SK-N-SH treated with all-trans-retinoic acid at 6 μM for 48 hours (cell line): ENCODE results near the gene FAM236A.
"Not testable (repeated sequence)": the region's sequence is repeated elsewhere in the genome, so short reads cannot be mapped to it uniquely, and the experiment has no call there.

Source experiments
- ESRRG ChIP-seq: fragments of 250-450 bp; sonication (Bioruptor Pico); IDR thresholded peaks from 2 replicates; pipeline ENCODE4 v1.6.1; 2021; ENCODE audit warnings: mild to moderate bottlenecking
- ISL1 ChIP-seq: fragments of 250-450 bp; sonication (Bioruptor Pico); IDR thresholded peaks from 2 replicates; pipeline ENCODE4 v2.1.2; 2022; ENCODE audit warnings: mild to moderate bottlenecking, moderate library complexity
- PPARA ChIP-seq: fragments of 250-450 bp; sonication (Bioruptor Pico); IDR thresholded peaks from 2 replicates; pipeline ENCODE4 v1.5.0; 2020; ENCODE audit warnings: mild to moderate bottlenecking, borderline replicate concordance
- RARB ChIP-seq: fragments of 250-450 bp; sonication (Bioruptor Pico); IDR thresholded peaks from 2 replicates; pipeline ENCODE4 v1.8.0; 2021; ENCODE audit warnings: mild to moderate bottlenecking, moderate library complexity
- TCF4 ChIP-seq: fragments of 250-450 bp; sonication (Bioruptor Pico); IDR thresholded peaks from 2 replicates; pipeline ENCODE4 v1.8.0; 2021; ENCODE audit warnings: mild to moderate bottlenecking, moderate library complexity, borderline replicate concordance
- TOX ChIP-seq: fragments of 250-450 bp; sonication (Bioruptor Pico); IDR thresholded peaks from 2 replicates; pipeline ENCODE4 v1.8.0; 2021; ENCODE audit warnings: mild to moderate bottlenecking, moderate library complexity, borderline replicate concordance
- ZNF8 ChIP-seq: fragments of 450-650 bp; formaldehyde crosslinking; IDR thresholded peaks from 2 replicates; pipeline ENCODE4 v1.5.0; 2020; ENCODE audit warnings: mild to moderate bottlenecking, moderate library complexity

GRCh38 chrX:72974885-72975284 lies 36.9 kb downstream of the FAM236A start:
- TF ChIP-seq ISL1 (CRISPR knock-in tag); RARB; TCF4 (CRISPR knock-in tag); TOX; PPARA; ESRRG (CRISPR knock-in tag); ZNF8 (CRISPR knock-in tag): not testable (repeated sequence)
